ENCODE results near the gene RPGRIP1.
"Not testable (repeated sequence)": the region's sequence is repeated elsewhere in the genome, so short reads cannot be mapped to it uniquely, and the experiment has no call there.

The RPGRIP1 gene

GRCh38 chr14:21248739-21249411 is 31.0 kb upstream of the RPGRIP1 start:
- Histone ChIP-seq H3K27me3 (ENCODE audit: control insufficient read depth, insufficient read depth, low read length) (no peaks in the 10 kb centered on the region), H3K36me3 (ENCODE audit: control insufficient read depth, insufficient read depth, low read length) (peaks cover 2% of the 10 kb centered on the region), H3K9me3 (ENCODE audit: control insufficient read depth, insufficient read depth, low read length) (no peaks in the 10 kb centered on the region), H3K4me1 (ENCODE audit: control insufficient read depth, insufficient read depth, low read length) (no peaks in the 10 kb centered on the region), H3K4me3 (ENCODE audit: low read depth, low read length) (no peak overlapping the region), H3K9ac (ENCODE audit: low read depth, low read length) (no peak overlapping the region)

- Histone ChIP-seq H3K4me1 (ENCODE audit: control insufficient read depth, insufficient read depth, low read length) (no peaks in the 10 kb centered on the region), H3K9me3 (ENCODE audit: control insufficient read depth, insufficient read depth, low read length) (no peaks in the 10 kb centered on the region), H3K9ac (ENCODE audit: low read depth, low read length) (no peak overlapping the region), H3K4me3 (ENCODE audit: low read depth, low read length) (no peak overlapping the region), H3K36me3 (ENCODE audit: control insufficient read depth, insufficient read depth, low read length) (peaks cover 2% of the 10 kb centered on the region), H3K27me3 (ENCODE audit: control insufficient read depth, insufficient read depth, low read length) (no peaks in the 10 kb centered on the region)
Measured at GRCh38 chr14:21251215-21251614, 28.7 kb upstream of the RPGRIP1 start.

- H3K9ac ChIP-seq (ENCODE audit: low read depth, low read length), result no peak overlapping the region
- no peaks in the 10 kb centered on the region for H3K27me3 ChIP-seq (ENCODE audit: control insufficient read depth, insufficient read depth, low read length)
- no peaks in the 10 kb centered on the region for H3K4me1 ChIP-seq (ENCODE audit: control insufficient read depth, insufficient read depth, low read length)
- no peaks in the 10 kb centered on the region for H3K9me3 ChIP-seq (ENCODE audit: control insufficient read depth, insufficient read depth, low read length)
- peaks cover 2% of the 10 kb centered on the region for H3K36me3 ChIP-seq (ENCODE audit: control insufficient read depth, insufficient read depth, low read length)
- H3K4me3 ChIP-seq (ENCODE audit: low read depth, low read length), result no peak overlapping the region
Measured at GRCh38 chr14:21252149-21252548, 27.7 kb upstream of the RPGRIP1 start.

GRCh38 chr14:21255385-21256101 is 24.3 kb upstream of the RPGRIP1 start:
- Histone ChIP-seq H3K4me3 (ENCODE audit: low read depth, low read length) (no peak overlapping the region), H3K36me3 (ENCODE audit: control insufficient read depth, insufficient read depth, low read length) (peaks cover 4% of the 10 kb centered on the region), H3K4me1 (ENCODE audit: control insufficient read depth, insufficient read depth, low read length) (no peaks in the 10 kb centered on the region), H3K27me3 (ENCODE audit: control insufficient read depth, insufficient read depth, low read length) (no peaks in the 10 kb centered on the region), H3K9ac (ENCODE audit: low read depth, low read length) (no peak overlapping the region), H3K9me3 (ENCODE audit: control insufficient read depth, insufficient read depth, low read length) (no peaks in the 10 kb centered on the region)

GRCh38 chr14:21256102-21256447 is 23.8 kb upstream of the RPGRIP1 start:
- not testable (repeated sequence) for H3K9me3 ChIP-seq (ENCODE audit: control insufficient read depth, insufficient read depth, low read length); H3K27me3 ChIP-seq (ENCODE audit: control insufficient read depth, insufficient read depth, low read length); H3K36me3 ChIP-seq (ENCODE audit: control insufficient read depth, insufficient read depth, low read length); H3K4me3 ChIP-seq (ENCODE audit: low read depth, low read length); H3K4me1 ChIP-seq (ENCODE audit: control insufficient read depth, insufficient read depth, low read length); H3K9ac ChIP-seq (ENCODE audit: low read depth, low read length)

GRCh38 chr14:21256539-21257393 is 23.1 kb upstream of the RPGRIP1 start:
- H3K9ac ChIP-seq (ENCODE audit: low read depth, low read length), result no peak overlapping the region
- H3K27me3 ChIP-seq (ENCODE audit: control insufficient read depth, insufficient read depth, low read length), result no peaks in the 10 kb centered on the region
- H3K4me3 ChIP-seq (ENCODE audit: low read depth, low read length), result no peak overlapping the region
- H3K9me3 ChIP-seq (ENCODE audit: control insufficient read depth, insufficient read depth, low read length), result no peaks in the 10 kb centered on the region
- no peaks in the 10 kb centered on the region for H3K4me1 ChIP-seq (ENCODE audit: control insufficient read depth, insufficient read depth, low read length)
- H3K36me3 ChIP-seq (ENCODE audit: control insufficient read depth, insufficient read depth, low read length), result peaks cover 14% of the 10 kb centered on the region

- Histone ChIP-seq H3K36me3 (ENCODE audit: control insufficient read depth, insufficient read depth, low read length) (peaks cover 21% of the 10 kb centered on the region), H3K9me3 (ENCODE audit: control insufficient read depth, insufficient read depth, low read length) (no peaks in the 10 kb centered on the region), H3K9ac (ENCODE audit: low read depth, low read length) (no peak overlapping the region), H3K4me1 (ENCODE audit: control insufficient read depth, insufficient read depth, low read length) (no peaks in the 10 kb centered on the region), H3K4me3 (ENCODE audit: low read depth, low read length) (peak overlapping the region; percentile 9), H3K27me3 (ENCODE audit: control insufficient read depth, insufficient read depth, low read length) (no peaks in the 10 kb centered on the region)
Measured at GRCh38 chr14:21257394-21257909, 22.4 kb upstream of the RPGRIP1 start.

- H3K36me3 ChIP-seq (ENCODE audit: control insufficient read depth, insufficient read depth, low read length), result peaks cover 20% of the 10 kb centered on the region
- no peaks in the 10 kb centered on the region for H3K4me1 ChIP-seq (ENCODE audit: control insufficient read depth, insufficient read depth, low read length)
- H3K9me3 ChIP-seq (ENCODE audit: control insufficient read depth, insufficient read depth, low read length), result no peaks in the 10 kb centered on the region
- H3K27me3 ChIP-seq (ENCODE audit: control insufficient read depth, insufficient read depth, low read length), result no peaks in the 10 kb centered on the region
- no peak overlapping the region for H3K4me3 ChIP-seq (ENCODE audit: low read depth, low read length)
- no peak overlapping the region for H3K9ac ChIP-seq (ENCODE audit: low read depth, low read length)
Measured at GRCh38 chr14:21258005-21258888, 21.6 kb upstream of the RPGRIP1 start.

- Histone ChIP-seq H3K4me3 (ENCODE audit: low read depth, low read length) (no peak overlapping the region), H3K9me3 (ENCODE audit: control insufficient read depth, insufficient read depth, low read length) (no peaks in the 10 kb centered on the region), H3K9ac (ENCODE audit: low read depth, low read length) (no peak overlapping the region), H3K27me3 (ENCODE audit: control insufficient read depth, insufficient read depth, low read length) (no peaks in the 10 kb centered on the region), H3K36me3 (ENCODE audit: control insufficient read depth, insufficient read depth, low read length) (peaks cover 26% of the 10 kb centered on the region), H3K4me1 (ENCODE audit: control insufficient read depth, insufficient read depth, low read length) (peaks cover 5% of the 10 kb centered on the region)
Measured at GRCh38 chr14:21258889-21259787, 20.7 kb upstream of the RPGRIP1 start.

GRCh38 chr14:21261824-21262223 is 18.1 kb upstream of the RPGRIP1 start:
- Histone ChIP-seq H3K4me3 (ENCODE audit: low read depth, low read length) (no peak overlapping the region), H3K36me3 (ENCODE audit: control insufficient read depth, insufficient read depth, low read length) (peaks cover 39% of the 10 kb centered on the region), H3K9me3 (ENCODE audit: control insufficient read depth, insufficient read depth, low read length) (no peaks in the 10 kb centered on the region), H3K4me1 (ENCODE audit: control insufficient read depth, insufficient read depth, low read length) (peaks cover 13% of the 10 kb centered on the region), H3K9ac (ENCODE audit: low read depth, low read length) (no peak overlapping the region), H3K27me3 (ENCODE audit: control insufficient read depth, insufficient read depth, low read length) (no peaks in the 10 kb centered on the region)

All from iPS-15b (cell line).